Endothelial cell of umbilical vein (primary cell): Measurements from ENCODE around the gene IL4R. TPM values are rescaled to one million over a fixed set of nuclear protein-coding genes. Genes with fewer than 3 reads are reported as not detected.

ENCODE experiments used
- BruUV-seq: library from RNA; stranded (reverse); fragments of 400-500 nt; replicated peaks from 2 replicates; lab custom pipeline; 2021; lab: Mats Ljungman, UMichigan
- CTCF ChIA-PET: fragments of 300-600, 350-600 bp; sonication (Branson Sonifier 250); formaldehyde crosslinking; loops from one replicate; lab custom pipeline; 2021; ENCODE audit warnings: antibody characterized with exemption, inconsistent platforms; lab: Charles Lee
- POLR2A ChIA-PET: fragments of 300-600, 350-600 bp; sonication (Branson Sonifier 250); formaldehyde crosslinking; loops from one replicate; lab custom pipeline; 2021; ENCODE audit warnings: antibody characterized with exemption, inconsistent platforms; lab: Charles Lee
- DNase-seq: peaks from one replicate; pipeline ENCODE4 v3.0.0-alpha.2; 2011; ENCODE audit warnings: low read depth, low spot score
- FAIRE-seq: peaks from 2 replicates; lab custom pipeline; 2011; peaks lifted over from hg19 to GRCh38; lab: Jason Lieb, UNC
- H2AFZ ChIP-seq: 2 replicates; pipeline ENCODE4 v1.6.0; 2012; ENCODE audit warnings: low read depth, low read length, control low read depth, inconsistent platforms
- H3K27ac ChIP-seq: 2 replicates; pipeline ENCODE4 v1.5.1; 2011; ENCODE audit warnings: low read depth, mild to moderate bottlenecking, control low read depth, low read length, moderate library complexity; ENCODE audit not compliant: insufficient read depth
- H3K27me3 ChIP-seq, 2 experiments: 2 replicates each; pipeline versions ENCODE4 v1.6.0 to v1.6.1; 2011; ENCODE audit warnings: low read length in 2 of 2, mixed read lengths in 1 of 2; ENCODE audit not compliant: control insufficient read depth in 2 of 2, insufficient read depth in 2 of 2
- H3K36me3 ChIP-seq, 2 experiments: 2 replicates in 1 of 2; 3 replicates in 1 of 2; pipeline ENCODE4 v1.5.1; 2011; ENCODE audit warnings: low read length in 2 of 2, mild to moderate bottlenecking in 1 of 2, moderate library complexity in 1 of 2; ENCODE audit not compliant: control insufficient read depth in 2 of 2, insufficient read depth in 2 of 2; ENCODE audit errors: extremely low read depth in 1 of 2
- H3K4me1 ChIP-seq: 3 replicates; pipeline ENCODE4 v1.5.1; 2011; ENCODE audit warnings: mild to moderate bottlenecking, low read length; ENCODE audit not compliant: control insufficient read depth, insufficient read depth; ENCODE audit errors: extremely low read depth
- H3K4me2 ChIP-seq: 2 replicates; pipeline ENCODE4 v1.6.1; 2011; ENCODE audit warnings: low read length, control low read depth, mixed read lengths; ENCODE audit not compliant: insufficient read depth
- H3K4me3 ChIP-seq, 3 experiments: fragments of 200-600 bp in 1 of 3; sonication (generic), shearing (Covaris generic) in 1 of 3; replicated peaks in 1 of 3; 2 replicates each; pipeline ENCODE4 v1.5.1; 2011 to 2016; ENCODE audit warnings: control low read depth in 3 of 3, low read length in 3 of 3, mild to moderate bottlenecking in 2 of 3, inconsistent platforms in 1 of 3, low read depth in 1 of 3, moderate library complexity in 1 of 3; ENCODE audit not compliant: insufficient read depth in 1 of 3
- H3K79me2 ChIP-seq: 2 replicates; pipeline ENCODE4 v1.6.0; 2012; ENCODE audit warnings: low read length, inconsistent platforms; ENCODE audit not compliant: control insufficient read depth, insufficient read depth
- H3K9ac ChIP-seq: replicated peaks from 2 replicates; pipeline ENCODE3; 2011; ENCODE audit warnings: low read length, control low read depth; ENCODE audit not compliant: insufficient read depth; ENCODE audit errors: extremely low read depth
- H3K9me1 ChIP-seq: replicated peaks from 3 replicates; pipeline ENCODE4 v1.6.0; 2011; ENCODE audit warnings: mild to moderate bottlenecking, low read length; ENCODE audit not compliant: control insufficient read depth, insufficient read depth; ENCODE audit errors: extremely low read depth
- H3K9me3 ChIP-seq: replicated peaks from 2 replicates; pipeline ENCODE4 v1.5.1; 2012; ENCODE audit warnings: low read length, inconsistent platforms; ENCODE audit not compliant: control insufficient read depth, insufficient read depth
- H4K20me1 ChIP-seq: replicated peaks from 2 replicates; pipeline ENCODE3; 2011; ENCODE audit warnings: mild to moderate bottlenecking, low read length; ENCODE audit not compliant: control insufficient read depth, insufficient read depth; ENCODE audit errors: extremely low read depth
- FOS ChIP-seq: IDR thresholded peaks from 2 replicates; pipeline ENCODE4 v1.6.1; 2011; ENCODE audit warnings: mild to moderate bottlenecking, low read length, moderate library complexity, borderline replicate concordance; ENCODE audit not compliant: insufficient read depth
- GATA2 ChIP-seq: IDR thresholded peaks from 2 replicates; pipeline ENCODE4 v1.7.0; 2011; ENCODE audit warnings: low read depth, mild to moderate bottlenecking, moderate library complexity, mixed read lengths, low read length; ENCODE audit not compliant: insufficient read length, insufficient read depth
- JUN ChIP-seq: IDR thresholded peaks from 2 replicates; pipeline ENCODE4 v1.6.1; 2011; ENCODE audit warnings: borderline replicate concordance, low read depth; ENCODE audit not compliant: insufficient read length, insufficient read depth
- MYC ChIP-seq: IDR thresholded peaks from one replicate; pipeline ENCODE4 v1.6.1; 2011; ENCODE audit warnings: mild to moderate bottlenecking, low read depth, low read length
- POLR2A ChIP-seq: IDR thresholded peaks from 2 replicates; pipeline ENCODE4 v1.6.1; 2012; ENCODE audit warnings: low read depth, mild to moderate bottlenecking, control low read depth, low read length
- dilution Hi-C: fragments of 300-500 bp; cut with MboI; formaldehyde crosslinking; loops from one replicate; pipeline ENCODE4 v1.15.0; 2019; ENCODE audit warnings: low sequenced_read_pairs; ENCODE audit not compliant: extremely low pct_ligation_motif_present
- intact Hi-C: fragments of 100-400 bp; cut with micrococcal nuclease; formaldehyde crosslinking; loops from one replicate; pipeline ENCODE4 v1.10.0; 2022
- polyA plus RNA-seq, 4 experiments: library from polyadenylated mRNA; depleted of rRNA in 3 of 4; stranded (reverse) in 3 of 4; unstranded in 1 of 4; fragments of >200 nt; gene quantifications; 2 replicates each; pipeline versions ENCODE4 v1.2.1 to v1.2.3, GENCODE V29; 2011 to 2012; ENCODE audit warnings: missing spikeins in 1 of 4
- total RNA-seq: library from RNA; stranded (reverse); gene quantifications from 2 replicates; pipeline ENCODE4 v1.2.3, GENCODE V29; 2021
- TF ChIP-seq, protein P1 (sequence below): IDR thresholded peaks from 2 replicates; pipeline ENCODE4 v1.6.1; 2011; ENCODE audit not compliant: insufficient read depth, insufficient read length

Gene IL4R
- total and polyA plus RNA-seq, 2 donors (not counting 3 experiments of a cell fraction or from before 2014, with no cell fraction given): 138 to 139 TPM

DNA sequence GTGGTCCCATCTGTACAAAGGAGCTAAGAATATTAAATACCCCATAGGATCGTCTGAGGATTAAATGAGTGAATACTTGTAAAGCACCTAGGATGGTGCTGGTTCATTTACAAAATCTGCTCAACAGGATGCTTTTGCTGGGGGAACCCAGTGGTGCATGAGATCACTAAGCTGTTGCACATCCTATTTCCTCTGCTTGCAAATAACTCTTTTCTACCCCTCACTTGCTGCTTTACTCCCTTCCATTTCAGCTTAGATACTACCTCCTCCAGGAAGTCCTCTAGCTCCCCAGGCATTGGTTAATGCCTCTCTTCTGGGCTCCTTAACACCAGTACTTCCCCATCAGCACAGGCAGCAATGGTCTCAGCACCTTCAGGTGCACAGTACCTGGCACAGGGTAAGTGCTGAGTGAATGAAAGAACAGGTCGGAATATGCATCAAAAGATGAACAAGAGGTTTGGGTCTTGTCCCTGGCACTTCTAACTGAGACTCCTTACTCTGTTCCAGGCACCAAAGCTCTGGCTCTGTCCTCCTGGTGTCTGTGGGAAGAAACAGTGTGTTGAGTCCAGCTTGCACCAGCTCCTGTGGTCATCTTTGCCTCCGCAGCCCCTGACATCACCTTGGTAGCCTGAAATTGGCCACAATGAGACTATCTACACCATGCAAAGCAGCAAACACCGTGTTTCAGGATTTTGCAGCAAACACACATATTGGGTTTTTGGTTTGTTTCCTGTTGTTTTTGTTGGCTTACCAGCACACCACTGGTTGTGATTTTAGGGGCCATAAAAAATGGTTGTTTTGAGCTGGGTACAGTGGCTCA, 64.1 kb downstream of the IL4R start:
- no peak overlapping the region for H3K4me3 ChIP-seq
- DNase-seq: no peak
- no peaks in the 10 kb centered on the region for H3K9me3 ChIP-seq
- H3K36me3 ChIP-seq: no peaks in the 10 kb centered on the region
- no peaks in the 10 kb centered on the region for H4K20me1 ChIP-seq
- H3K4me2 ChIP-seq: no peak overlapping the region
- no peaks in the 10 kb centered on the region for H3K9me1 ChIP-seq
- TF ChIP-seq POLR2A: no peak
- no peak for TF ChIP-seq MYC
- TF ChIP-seq, protein P1, sequence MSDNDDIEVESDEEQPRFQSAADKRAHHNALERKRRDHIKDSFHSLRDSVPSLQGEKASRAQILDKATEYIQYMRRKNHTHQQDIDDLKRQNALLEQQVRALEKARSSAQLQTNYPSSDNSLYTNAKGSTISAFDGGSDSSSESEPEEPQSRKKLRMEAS: no peak
- no peak for TF ChIP-seq JUN
- TF ChIP-seq GATA2: no peak
- ChIA-PET POLR2A (no interaction called here), CTCF (interaction anchor here (0.8 to 1.0 kb wide), 3 partner anchors 11 to 207 kb away, joined by 3 to 4 read pairs (median 3); no protein-coding TSS in a partner anchor)
- H3K4me1 ChIP-seq: no peaks in the 10 kb centered on the region
- BruUV-seq: no TSS peak
- intact Hi-C loops (no loop called here), dilution Hi-C loops (no loop called here)
- H2AFZ ChIP-seq: no peak overlapping the region
- no peak for FAIRE-seq
- no peak overlapping the region for H3K27ac ChIP-seq
- no peaks in the 10 kb centered on the region for H3K79me2 ChIP-seq
- no peaks in the 10 kb centered on the region for H3K27me3 ChIP-seq
- H3K9ac ChIP-seq: no peak overlapping the region

DNA sequence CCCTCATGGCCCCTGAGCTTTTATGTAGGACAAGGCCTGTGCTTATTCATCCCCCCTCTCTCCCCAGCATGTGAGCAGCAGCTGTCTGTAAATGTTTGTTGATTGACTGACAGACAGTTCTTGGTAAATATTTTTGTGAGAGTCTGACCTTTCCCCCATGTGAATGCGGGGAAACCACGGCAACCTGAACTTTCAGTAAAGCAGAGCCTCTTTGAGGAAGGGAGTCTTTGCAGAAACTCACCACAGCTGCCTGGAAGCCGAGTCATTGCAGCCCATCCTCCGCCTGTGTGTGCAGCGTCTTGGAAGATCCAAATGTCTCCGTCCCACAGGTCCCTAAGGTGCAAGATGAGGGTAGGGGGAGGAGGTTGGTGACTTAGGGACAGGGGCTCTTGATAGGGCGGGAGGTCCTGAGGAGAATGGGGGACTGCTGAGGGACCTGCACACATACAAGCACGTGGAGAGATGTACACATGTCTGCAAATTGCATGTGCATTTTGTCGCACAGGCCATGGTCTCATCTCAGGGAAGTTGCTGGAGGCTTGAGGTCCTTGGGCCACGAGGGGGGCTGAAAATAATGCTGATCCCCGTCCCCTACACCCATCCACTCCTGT, 65.2 kb downstream of the IL4R start:
- dilution Hi-C loops: no loop called here

More for the DNA sequence above, 65.2 kb downstream of the IL4R start:
- H3K4me1 ChIP-seq: no peaks in the 10 kb centered on the region
- BruUV-seq: no TSS peak
- no peak overlapping the region for H3K9ac ChIP-seq
- no peaks in the 10 kb centered on the region for H3K36me3 ChIP-seq
- FAIRE-seq: no peak
- no peak for TF ChIP-seq FOS
- POLR2A ChIA-PET: no interaction called here
- H4K20me1 ChIP-seq: no peaks in the 10 kb centered on the region
- no peak overlapping the region for H3K27ac ChIP-seq
- intact Hi-C loops: no loop called here
- H3K79me2 ChIP-seq: no peaks in the 10 kb centered on the region
- no peak for DNase-seq
- H3K4me3 ChIP-seq: no peak overlapping the region
- no peak overlapping the region for H3K4me2 ChIP-seq
- no peak overlapping the region for H2AFZ ChIP-seq
- H3K9me3 ChIP-seq: no peaks in the 10 kb centered on the region
- CTCF ChIA-PET: interaction anchor here (0.8 kb wide), 1 partner anchor 13 kb away, joined by 4 read pairs; no protein-coding TSS in a partner anchor
- no peaks in the 10 kb centered on the region for H3K9me1 ChIP-seq
- H3K27me3 ChIP-seq: no peaks in the 10 kb centered on the region
